GM12873 (cell line): ENCODE data around the gene ACACA.

Experiments
- CTCF ChIP-seq: IDR thresholded peaks from 2 replicates; pipeline ENCODE4 v1.5.1; 2012; ENCODE audit warnings: low read depth, mild to moderate bottlenecking, moderate library complexity, low read length, control low read depth; ENCODE audit not compliant: insufficient read depth; ENCODE audit errors: missing control alignments

Gene ACACA

GRCh38 chr17:37079735-37080134 is 326.9 kb downstream of the ACACA start:
- no peak for TF ChIP-seq CTCF

- TF ChIP-seq CTCF, result no peak
Observed at GRCh38 chr17:37079065-37079708, 327.4 kb downstream of the ACACA start.

- TF ChIP-seq CTCF, result no peak
Observed at GRCh38 chr17:37069087-37069486, 337.5 kb downstream of the ACACA start.

GRCh38 chr17:37068266-37068665 is 338.4 kb downstream of the ACACA start:
- TF ChIP-seq CTCF, result no peak

GRCh38 chr17:37067555-37068111 is 339.0 kb downstream of the ACACA start:
- no peak for TF ChIP-seq CTCF

GRCh38 chr17:37066322-37067255 is 340.0 kb downstream of the ACACA start:
- no peak for TF ChIP-seq CTCF

GRCh38 chr17:37065486-37066321 is 340.9 kb downstream of the ACACA start:
- no peak for TF ChIP-seq CTCF
